PFSK-1 (cell line): ENCODE measurements around the gene BICDL1.

Source experiments
- FOXP2 ChIP-seq: optimal IDR thresholded peaks from 2 replicates; pipeline ENCODE3; 2011; ENCODE audit warnings: borderline replicate concordance, control low read depth, inconsistent platforms; ENCODE audit not compliant: insufficient read depth; ENCODE audit errors: extremely low read length, extremely low read depth
- POLR2AphosphoS5 ChIP-seq: IDR thresholded peaks from 2 replicates; pipeline ENCODE4 v1.6.1; 2012; ENCODE audit warnings: low read depth, mild to moderate bottlenecking, control low read depth, low read length, moderate library complexity
- REST ChIP-seq, 2 experiments: IDR thresholded peaks; 2 replicates each; pipeline versions ENCODE4 v1.6.1 to v1.8.0; 2011 to 2012; ENCODE audit warnings: low read depth in 2 of 2, low read length in 2 of 2, control low read depth in 1 of 2, inconsistent platforms in 1 of 2, mild to moderate bottlenecking in 1 of 2, moderate library complexity in 1 of 2; ENCODE audit not compliant: insufficient read depth in 1 of 2
- SIN3A ChIP-seq: IDR thresholded peaks from 2 replicates; pipeline ENCODE4 v1.6.1; 2012; ENCODE audit warnings: mild to moderate bottlenecking, low read length, moderate library complexity, borderline replicate concordance; ENCODE audit not compliant: insufficient read depth
- TAF1 ChIP-seq: IDR thresholded peaks from 2 replicates; pipeline ENCODE4 v1.6.1; 2012; ENCODE audit warnings: low read length, control low read depth, borderline replicate concordance; ENCODE audit not compliant: insufficient read depth

The BICDL1 gene

GRCh38 chr12:120065472-120065871 lies 76.4 kb downstream of the BICDL1 start:
- TF ChIP-seq TAF1 = no peak
- no peak for TF ChIP-seq SIN3A
- TF ChIP-seq FOXP2 = no peak
- no peak for TF ChIP-seq REST (IDR thresholded peaks at IDR 0.05; ENCODE audit: insufficient read depth in 1 of 2, low read depth in 2 of 2, low read length in 2 of 2)
- no peak for TF ChIP-seq POLR2AphosphoS5

GRCh38 chr12:120066341-120066740 lies 77.3 kb downstream of the BICDL1 start:
- no peak for TF ChIP-seq POLR2AphosphoS5
- TF ChIP-seq REST (IDR thresholded peaks at IDR 0.05; ENCODE audit: insufficient read depth in 1 of 2, low read depth in 2 of 2, low read length in 2 of 2) = no peak
- no peak for TF ChIP-seq SIN3A
- TF ChIP-seq TAF1 = no peak
- no peak for TF ChIP-seq FOXP2

GRCh38 chr12:120067084-120067869 lies 78.2 kb downstream of the BICDL1 start:
- TF ChIP-seq REST (IDR thresholded peaks at IDR 0.05; ENCODE audit: insufficient read depth in 1 of 2, low read depth in 2 of 2, low read length in 2 of 2) = no peak
- no peak for TF ChIP-seq TAF1
- TF ChIP-seq POLR2AphosphoS5 = no peak
- no peak for TF ChIP-seq FOXP2
- TF ChIP-seq SIN3A = no peak

GRCh38 chr12:120067901-120068300 lies 78.9 kb downstream of the BICDL1 start:
- TF ChIP-seq REST (IDR thresholded peaks at IDR 0.05; ENCODE audit: insufficient read depth in 1 of 2, low read depth in 2 of 2, low read length in 2 of 2) (no peak), FOXP2 (no peak), SIN3A (no peak), TAF1 (no peak), POLR2AphosphoS5 (no peak)

GRCh38 chr12:120069278-120069677 lies 80.2 kb downstream of the BICDL1 start:
- TF ChIP-seq FOXP2 (no peak), POLR2AphosphoS5 (no peak), SIN3A (no peak), TAF1 (no peak), REST (IDR thresholded peaks at IDR 0.05; ENCODE audit: insufficient read depth in 1 of 2, low read depth in 2 of 2, low read length in 2 of 2) (no peak)
